AML-193 (cell line): ENCODE data around the gene MARCHF6.
"Not testable (repeated sequence)": the region's sequence is repeated elsewhere in the genome, so short reads cannot be mapped to it uniquely, and the experiment has no call there.

Source experiments
- DNase-seq, 2 experiments: peaks; one replicate each; lab custom pipeline; 2025; lab: John Stamatoyannopoulos, UW

The MARCHF6 gene

DNA sequence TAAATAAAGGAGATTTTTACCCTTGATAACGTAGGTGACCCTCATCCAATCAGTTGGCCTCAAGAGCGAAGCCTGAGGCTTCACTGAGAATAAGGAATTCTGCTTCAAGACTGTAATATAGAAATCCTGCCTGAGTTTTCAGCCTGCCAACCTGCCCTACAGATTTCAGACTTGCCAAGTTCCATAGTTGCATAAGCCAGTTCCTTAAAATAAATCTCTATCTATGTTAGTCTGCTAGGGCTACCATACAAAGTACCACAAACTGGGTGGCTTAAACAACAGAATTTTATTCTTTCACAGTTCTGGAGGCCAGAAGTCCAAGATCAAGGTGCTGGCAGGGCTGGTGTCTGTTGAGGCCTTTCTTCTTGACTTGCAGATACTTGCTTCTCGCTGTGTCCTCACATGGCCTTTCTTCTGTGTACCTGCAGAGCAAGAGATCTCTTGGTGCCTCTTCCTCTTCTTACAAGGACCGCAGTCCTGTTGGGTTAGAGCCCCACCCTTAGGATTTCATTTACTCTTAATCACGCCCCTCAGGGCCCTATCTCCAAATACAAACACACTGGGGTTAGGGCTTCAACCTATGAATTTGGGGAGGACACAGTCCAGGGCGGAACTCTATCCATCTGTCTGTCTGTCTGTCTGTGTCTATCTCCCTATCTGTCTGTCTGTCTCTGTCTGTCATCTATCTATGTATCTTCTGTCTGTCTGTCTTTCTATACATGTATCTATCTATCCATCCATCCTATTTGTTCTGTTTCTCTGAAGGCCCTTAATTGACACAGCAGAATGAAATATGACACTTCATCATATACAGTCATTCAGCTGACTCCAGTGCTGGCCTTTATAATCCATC lies 28.8 kb upstream of the MARCHF6 start:
- DNase-seq = no peak

DNA sequence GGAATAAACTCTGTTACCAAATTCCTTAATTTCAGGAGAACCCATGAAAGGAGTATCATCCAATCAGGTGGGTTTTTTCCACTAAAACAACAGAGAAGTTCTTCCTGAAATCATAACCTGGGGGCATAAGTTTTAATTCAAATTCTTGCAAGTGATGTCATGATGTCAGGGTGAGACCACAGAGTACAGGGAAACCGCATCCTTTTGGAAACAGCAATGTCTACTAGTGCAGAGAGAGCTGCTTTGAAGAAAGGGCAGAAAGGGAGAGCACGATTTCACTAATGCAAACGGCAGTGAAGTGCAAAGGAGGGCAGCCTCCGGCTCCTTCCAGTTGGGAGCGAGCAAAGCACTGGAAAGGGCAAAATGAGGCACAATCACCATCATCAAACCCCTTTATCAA lies 25.2 kb upstream of the MARCHF6 start:
- no peak for DNase-seq

DNA sequence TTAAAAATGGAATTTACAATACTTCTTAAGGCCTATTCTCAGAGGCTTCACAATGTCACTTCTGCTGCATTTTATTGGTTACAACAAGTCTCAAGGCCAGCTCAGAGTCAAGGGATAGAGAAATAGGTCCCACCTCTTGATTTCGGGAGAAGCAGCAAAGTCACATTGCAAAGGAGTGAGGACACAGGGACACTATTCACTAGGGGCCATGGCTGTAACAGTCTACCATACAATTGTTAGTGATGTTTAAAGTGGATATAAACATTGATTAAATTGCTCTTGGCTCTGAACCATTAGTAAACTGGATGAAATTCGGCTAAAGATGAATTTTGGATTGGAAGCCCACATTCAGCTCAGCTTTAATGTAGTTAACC lies 24.1 kb upstream of the MARCHF6 start:
- DNase-seq = no peak

DNA sequence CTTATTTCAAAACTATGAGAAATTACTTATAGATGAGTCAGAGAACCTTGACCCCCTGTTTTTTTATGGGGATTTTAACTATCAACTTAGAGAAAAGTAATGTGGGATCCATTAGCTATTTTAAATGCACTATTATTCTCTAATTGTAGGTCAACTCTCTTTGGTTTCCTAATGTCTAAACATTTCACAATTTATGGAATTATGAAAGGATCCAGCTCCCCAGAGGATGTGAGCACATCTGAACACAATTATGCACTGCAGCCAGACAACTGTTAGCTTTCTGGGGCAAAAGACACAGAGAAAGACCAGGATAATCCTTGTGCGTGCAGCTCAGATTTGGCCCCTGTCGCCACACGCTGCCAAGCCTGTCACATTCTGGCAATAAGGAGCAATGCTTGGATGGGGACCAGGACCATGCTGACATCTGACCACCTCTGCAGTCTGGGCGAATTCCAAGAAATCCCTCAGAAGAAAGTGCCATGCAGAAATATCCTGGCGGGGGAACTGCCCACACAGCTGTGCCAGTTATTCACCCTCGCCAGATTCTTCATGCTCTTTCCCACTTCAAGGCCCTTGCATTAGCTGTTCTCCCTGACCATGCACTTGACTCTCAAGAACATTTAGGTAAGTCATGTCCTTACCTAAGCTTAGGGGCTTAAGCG lies 23.5 kb upstream of the MARCHF6 start:
- no peak for DNase-seq

DNA sequence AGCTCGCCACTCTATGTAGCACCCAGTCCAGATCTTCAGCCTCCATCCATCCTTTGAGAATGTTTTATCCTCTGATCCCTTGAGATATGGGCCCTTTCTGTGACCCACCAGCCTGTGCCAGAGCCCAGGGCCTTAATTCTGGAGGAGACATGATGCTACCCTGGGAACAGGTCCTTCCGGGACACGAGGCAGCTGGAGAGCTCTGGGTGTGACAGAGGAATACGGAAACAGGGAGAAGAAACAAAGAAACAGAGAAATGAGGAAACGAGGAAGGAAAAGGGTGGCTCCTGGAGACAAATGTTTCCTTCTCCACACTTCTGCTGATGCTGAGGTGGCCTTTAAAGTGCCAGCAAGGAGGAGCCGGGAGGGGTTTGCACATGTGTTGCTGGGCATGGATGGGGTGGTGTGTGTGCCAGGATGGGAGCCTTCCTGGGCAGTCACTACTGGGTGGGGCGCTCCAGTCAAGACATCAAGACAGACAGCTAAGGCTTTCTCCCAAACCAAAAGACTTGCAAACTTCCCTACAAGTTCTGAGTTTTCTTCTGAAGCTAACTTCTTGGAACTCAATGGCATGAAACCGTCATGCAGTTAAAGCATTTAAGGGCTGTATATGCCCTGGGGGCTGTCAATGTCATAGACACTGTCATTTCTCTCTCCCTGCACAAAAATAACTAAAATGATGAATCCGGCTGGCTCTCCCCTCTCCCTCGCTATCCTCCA lies 22.8 kb upstream of the MARCHF6 start:
- no peak for DNase-seq

DNA sequence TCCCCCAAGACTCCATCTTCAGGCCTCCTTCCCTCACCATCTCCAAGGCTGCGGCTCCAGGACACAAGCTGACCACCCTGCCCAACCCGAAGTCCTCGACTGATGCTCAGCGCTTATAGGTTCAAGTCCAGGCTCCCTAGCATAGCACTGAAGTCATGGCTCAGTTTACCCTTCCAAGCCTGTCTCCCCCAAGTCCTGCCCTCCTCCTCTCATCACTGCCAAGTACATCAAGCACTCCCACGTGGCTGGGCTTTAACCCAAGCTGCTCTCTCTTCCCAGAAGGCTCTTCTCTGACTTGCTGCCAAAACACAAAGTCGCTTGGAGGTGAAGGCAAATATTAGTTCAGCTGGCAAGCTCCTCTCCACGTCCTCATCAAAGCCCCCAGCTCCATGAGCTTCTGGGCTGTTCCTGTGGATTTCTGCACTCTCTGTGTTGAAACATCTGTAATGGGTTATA lies 22.1 kb upstream of the MARCHF6 start:
- DNase-seq = no peak

DNA sequence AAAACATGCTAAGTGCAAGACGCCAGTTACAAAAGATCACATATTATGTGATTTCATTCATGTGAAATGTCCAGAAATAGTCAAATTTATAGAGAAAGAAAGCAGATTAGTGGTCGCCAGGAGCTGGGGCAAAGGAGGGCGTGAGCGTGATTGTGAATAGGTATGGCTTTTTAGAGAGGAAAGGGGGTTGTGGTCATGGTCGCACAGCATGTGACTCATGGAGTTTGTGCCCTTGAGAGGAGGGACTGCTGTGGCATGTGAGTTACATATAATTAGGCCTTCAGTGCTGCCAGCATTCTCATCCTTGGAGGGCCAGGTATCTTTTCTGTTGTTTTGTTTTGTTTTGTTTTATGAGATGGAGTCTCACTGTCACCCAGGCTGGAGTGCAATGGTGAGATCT lies 21.2 kb upstream of the MARCHF6 start:
- DNase-seq = no peak

DNA sequence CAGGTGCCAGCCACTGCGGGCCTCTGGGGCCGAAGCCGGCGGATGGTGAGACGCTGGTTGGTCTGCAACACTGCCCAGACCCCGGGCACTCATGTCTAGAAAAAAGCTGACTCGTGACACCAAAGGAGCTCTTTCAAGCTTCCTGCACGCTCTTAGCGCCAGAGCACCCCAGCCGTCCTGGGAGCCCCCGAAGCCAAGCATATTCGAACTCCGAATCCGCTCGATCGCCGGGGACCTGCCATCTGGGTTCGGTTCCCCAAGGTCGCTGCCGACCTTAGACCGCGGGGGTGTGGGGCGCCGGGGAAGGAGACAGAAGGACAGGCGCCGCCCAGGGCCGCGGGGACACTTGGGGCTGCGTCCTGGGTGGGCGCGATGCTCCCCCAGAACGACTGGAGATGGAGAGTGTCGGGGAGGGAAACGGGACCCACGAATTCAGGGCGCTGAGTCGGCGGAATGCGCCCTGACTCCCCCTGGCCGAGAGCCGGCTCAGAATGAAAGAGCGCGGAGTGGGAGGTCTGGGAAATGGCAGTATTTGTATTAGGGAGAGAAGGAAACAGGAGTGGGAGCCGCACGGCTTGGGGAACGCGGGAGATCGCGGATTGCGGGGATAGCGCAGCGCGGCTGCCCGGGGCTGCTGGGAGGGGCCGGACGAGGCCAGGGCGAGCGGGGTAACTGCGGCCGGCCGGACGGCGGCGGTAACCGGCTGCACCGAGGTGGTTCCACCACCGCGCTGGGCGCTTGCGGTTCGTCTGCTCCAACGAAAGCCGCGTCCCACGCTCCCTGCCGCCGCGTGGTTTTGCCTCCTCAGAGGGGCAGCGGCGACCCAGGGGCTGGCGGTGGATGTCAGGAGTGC lies 20.1 kb upstream of the MARCHF6 start:
- no peak for DNase-seq

DNA sequence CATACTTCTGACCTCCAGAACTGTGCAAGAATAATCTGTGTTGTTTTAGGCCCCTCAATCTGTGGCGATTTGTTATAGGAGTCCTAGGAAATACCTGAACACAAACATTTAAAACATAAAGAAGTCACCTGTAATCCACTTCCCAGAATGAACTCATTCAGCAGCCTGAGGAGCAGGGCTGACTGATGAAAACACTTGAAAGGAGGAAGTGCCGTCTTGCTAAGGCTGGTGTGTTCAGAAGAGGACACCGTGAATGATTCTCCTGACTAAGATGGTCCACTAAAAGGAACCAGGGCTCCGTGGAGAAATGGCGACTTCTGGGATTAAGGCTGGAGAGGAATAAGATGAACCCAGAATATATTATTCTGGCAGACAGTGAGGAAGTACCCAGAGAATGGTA lies 18.7 kb upstream of the MARCHF6 start:
- no peak for DNase-seq

DNA sequence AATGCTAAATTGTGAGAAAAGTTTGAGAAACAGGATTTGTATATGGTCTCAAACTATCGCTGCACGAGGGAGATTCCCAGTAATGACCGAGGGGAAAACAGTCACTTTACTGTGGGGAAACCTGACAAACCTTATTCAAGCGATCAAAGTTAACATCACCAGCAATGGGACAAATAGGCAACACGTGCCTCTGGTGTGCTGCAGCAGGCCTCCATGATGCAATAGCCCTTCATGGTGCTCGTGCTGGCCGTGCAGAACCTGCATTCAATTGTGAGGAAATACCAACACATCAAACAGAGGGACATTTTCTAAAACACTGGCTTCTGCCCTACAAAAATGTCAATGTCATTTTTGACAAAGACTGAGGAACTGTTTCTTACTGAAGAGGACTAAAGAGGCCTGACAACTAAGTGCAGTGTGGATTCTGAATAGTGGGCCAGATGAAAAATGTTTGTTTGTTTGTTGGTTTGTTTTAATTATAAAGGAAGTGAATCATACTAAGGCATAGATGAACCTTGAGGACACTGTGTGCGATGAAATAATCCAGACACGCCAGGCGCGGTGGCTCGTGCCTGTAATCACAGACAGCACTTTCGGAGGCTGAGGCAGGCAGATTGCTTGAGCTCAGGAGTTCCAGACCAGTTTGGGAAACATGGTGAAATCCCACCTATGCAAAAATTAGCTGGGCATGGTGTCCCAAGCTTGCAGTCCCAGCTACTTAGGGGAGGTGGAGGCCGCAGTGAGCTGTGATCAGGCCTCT lies 17.6 kb upstream of the MARCHF6 start:
- no peak for DNase-seq

DNA sequence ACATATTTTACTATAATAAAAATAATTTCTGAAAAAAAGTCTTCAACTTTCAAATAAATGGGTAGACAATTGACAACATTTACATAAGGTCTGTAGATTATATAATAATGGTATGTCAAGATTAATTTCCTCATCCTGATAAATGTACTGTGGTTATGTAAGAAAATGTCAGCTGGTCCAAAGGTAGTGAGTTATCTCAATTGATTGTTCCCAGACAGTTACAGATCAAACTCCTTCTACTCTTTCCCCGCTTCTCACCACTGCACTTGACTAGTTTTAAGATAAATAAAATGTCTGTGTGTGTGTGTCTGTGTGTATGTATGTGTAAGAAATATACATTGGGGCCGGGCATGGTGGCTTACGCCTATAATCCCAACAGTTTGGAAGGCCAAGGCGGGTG lies 16.4 kb upstream of the MARCHF6 start:
- DNase-seq = no peak

DNA sequence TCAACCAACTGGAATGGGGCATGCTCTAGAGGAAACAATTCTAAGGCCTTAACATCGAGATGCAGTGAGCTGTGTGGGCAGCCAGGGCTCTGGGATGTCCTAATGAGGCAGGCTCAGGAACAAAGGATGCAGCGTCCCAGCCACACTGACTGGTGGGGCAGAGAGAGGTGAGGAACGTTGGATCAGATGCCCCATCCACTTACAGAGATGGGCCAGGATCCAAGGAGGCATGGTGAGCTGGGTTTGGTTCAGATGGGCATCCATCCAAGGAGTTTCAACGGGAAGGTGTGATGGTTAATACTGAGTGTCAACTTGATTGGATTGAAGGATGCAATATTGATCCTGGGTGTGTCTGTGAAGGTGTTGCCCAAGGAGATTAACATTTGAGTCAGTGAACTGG lies 15.5 kb upstream of the MARCHF6 start:
- no peak for DNase-seq

DNA sequence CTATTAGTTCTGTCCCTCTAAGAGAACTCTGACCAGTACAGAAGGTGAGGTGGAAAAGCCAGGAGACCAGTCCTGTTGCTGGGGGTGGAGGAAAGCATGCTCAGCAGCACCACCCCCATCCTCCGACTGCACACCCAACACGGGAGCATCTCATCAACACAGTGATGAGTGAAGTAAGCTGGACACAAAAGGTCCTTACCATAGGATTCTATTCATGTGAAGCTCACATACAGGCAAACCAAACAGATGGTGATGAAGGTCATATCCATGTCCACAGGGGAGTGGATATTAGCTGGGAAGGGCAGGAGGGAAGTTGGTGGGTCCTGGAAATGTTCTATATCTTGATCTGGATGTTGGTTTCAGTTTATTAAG lies 14.8 kb upstream of the MARCHF6 start:
- DNase-seq = no peak

DNA sequence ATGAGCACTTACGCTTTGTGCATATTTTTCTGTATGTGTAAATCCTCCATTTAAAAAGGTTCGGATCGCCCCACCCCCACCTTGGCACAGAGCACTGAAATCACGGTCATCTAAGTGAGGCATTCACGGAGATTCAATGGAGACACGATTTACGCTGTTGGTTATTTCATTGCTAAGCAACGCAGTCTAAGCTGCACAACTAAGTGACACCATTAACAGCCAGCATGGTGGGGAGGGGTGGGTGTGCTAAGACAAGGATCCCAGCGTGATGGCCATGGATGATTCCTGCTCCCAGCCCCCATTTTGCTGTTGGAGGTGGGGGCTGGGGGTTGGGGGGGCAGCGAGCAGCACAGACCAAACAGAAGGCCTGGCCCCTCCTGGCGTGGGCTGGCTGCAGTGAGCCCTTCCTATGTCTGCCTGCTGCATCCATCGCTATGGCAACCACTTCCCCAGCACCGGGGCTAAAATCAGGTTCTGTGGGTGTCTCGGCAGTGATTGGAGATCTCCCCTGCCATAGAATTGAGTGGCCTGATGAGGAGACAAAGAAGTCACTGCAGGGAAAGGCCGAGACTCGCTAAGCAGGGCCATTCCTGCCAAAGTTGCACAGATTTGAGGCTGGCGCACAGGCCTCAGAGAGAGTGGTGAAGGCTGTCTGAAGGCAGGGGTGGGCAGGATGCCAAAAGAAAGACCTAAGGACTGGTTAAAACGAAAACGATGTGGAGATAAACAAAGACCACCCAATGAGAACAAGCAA lies 14.3 kb upstream of the MARCHF6 start:
- no peak for DNase-seq

DNA sequence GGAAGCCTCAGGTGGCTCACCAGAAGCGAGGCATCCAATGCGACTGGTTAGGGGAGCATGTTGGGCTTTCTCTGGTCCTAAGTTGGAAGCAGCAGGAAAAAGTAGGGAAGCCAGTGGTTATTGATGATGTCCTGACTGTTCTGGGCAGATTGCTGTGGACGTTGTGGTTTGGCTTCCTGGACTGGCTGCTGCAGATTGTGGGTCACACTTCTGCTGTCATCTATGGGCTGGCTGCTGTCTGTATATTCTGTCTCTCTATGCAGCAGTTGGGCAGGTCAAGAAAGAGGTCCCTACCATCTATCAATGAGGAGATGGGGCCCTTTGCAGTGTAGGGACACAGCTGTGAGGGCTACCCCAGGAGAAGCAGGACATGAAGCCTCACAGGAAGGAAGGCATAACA lies 13.5 kb upstream of the MARCHF6 start:
- DNase-seq = no peak

DNA sequence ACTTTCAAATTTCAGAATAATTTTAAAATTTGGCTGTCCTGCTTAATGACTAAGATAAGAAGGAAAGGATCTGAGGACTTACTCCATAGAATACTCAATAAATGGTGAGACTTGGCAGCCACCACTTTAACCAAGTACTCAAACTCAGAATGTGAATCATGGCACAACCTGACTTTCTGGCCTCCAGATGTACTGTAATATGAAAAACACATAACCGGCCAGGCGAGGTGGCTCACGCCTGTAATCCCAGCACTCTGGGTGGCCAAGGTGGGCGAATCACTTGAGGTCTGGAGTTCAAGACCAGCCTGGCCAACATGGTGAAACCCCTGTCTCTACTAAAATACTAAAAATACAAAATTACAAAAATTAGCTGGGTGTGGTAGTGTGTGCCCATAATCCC lies 10.0 kb upstream of the MARCHF6 start:
- no peak for DNase-seq

DNA sequence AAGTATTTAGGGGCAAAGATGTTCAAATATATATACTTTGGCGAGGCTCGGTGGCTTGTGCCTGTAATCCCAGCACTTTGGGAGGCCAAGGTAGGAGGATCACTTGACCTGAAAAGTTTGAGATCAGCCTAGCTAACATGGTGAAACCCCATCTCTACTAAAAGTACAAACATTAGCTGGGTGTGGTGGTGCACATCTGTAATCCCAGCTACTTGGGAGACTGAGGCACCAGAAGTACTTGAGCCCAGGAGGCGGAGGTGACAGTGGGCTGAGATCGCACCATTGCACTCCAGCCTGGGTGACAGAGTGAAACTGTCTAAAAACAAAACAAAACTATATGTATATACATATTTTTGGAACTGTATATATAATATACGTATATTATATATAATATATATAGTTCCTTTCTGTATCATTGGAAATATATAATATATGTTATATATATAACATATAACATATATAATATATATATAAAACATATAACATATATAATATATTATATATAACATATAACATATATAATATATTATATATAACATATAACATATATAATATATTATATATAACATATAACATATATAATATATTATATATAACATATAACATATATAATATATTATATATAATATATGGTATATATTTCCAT lies 8.9 kb upstream of the MARCHF6 start:
- not testable (repeated sequence) for DNase-seq

DNA sequence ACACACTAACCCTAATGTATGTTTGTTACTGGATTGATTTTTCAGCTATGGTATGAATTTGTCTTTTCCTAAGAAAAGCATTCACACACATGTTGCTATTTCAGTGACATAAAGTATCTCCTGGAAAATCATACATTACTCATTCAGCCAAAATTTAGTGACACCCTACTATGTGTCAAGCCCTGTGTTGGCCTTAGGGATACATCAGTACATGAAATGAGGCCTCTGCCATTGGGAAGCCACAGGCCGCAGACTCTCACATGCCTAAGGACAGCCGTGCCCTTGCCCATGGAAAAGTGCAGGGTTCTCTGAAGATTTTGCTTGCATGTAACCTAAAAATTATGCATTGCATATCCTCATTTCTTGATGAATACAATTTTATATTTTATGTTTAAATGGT lies 5.2 kb upstream of the MARCHF6 start:
- no peak for DNase-seq

DNA sequence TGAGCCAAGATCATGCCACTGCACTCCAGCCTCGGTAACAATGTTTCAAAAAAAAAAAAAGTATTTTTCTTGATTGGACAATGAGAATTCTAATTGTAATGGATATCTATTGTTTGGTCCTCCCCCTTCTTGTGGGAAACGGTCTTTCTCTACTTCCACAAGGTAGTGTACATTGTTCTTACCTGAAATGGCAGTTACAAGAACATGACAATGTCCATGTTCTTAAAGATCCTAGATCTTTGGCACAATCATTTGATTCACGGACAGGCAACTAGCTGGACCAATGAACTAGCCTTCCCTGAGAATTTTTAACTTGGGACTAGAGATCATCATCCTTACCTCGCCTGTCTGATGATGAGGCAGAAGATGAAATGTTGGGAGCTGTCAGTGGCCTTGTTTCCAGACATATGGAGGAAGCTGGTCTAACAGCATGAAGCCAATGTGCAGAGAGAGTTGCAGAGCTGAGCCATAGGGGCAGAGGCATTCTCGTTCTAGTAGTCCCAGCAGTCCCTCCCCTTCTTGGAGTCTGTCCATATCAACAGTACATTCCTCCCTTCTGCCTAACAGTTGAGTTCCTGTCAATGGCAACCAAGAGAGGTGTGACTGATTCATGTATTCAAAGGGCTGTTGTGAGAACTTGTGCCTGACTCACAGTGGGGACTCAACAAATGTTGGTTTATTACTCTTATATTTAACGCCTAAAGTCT lies 2.1 kb upstream of the MARCHF6 start:
- no peak for DNase-seq
